Parathyroid adenoma (tissue), 2 donors: ENCODE results near the gene MRPS7.

Source experiments
- H2AFZ ChIP-seq: fragments of 300-600 bp; sonication (generic); one replicate; pipeline ENCODE4 v1.7.0; 2017; ENCODE audit warnings: antibody characterized with exemption, mild to moderate bottlenecking
- H3K27ac ChIP-seq: fragments of 300-600 bp; sonication (generic); one replicate; pipeline ENCODE4 v1.7.0; 2017
- H3K27me3 ChIP-seq: fragments of 300-600 bp; sonication (generic); one replicate; pipeline ENCODE4 v1.7.0; 2017; ENCODE audit warnings: low read length; ENCODE audit not compliant: control insufficient read depth, insufficient read depth
- H3K36me3 ChIP-seq: fragments of 300-600 bp; sonication (generic); one replicate; pipeline ENCODE4 v1.7.0; 2017; ENCODE audit warnings: low read length; ENCODE audit not compliant: control insufficient read depth, insufficient read depth
- H3K4me1 ChIP-seq: fragments of 300-600 bp; sonication (generic); one replicate; pipeline ENCODE4 v1.7.0; 2017; ENCODE audit warnings: control low read depth
- H3K4me2 ChIP-seq: fragments of 300-600 bp; sonication (generic); one replicate; pipeline ENCODE4 v1.7.0; 2017; ENCODE audit warnings: low read length
- H3K4me3 ChIP-seq: fragments of 300-600 bp; sonication (generic); one replicate; pipeline ENCODE4 v1.7.0; 2017; ENCODE audit warnings: low read depth, low read length
- H3K79me2 ChIP-seq: fragments of 300-600 bp; sonication (generic); one replicate; pipeline ENCODE4 v1.7.0; 2017; ENCODE audit warnings: control low read depth
- H3K9ac ChIP-seq: fragments of 300-600 bp; sonication (generic); one replicate; pipeline ENCODE4 v1.7.0; 2017; ENCODE audit warnings: mild to moderate bottlenecking
- H3K9me3 ChIP-seq: fragments of 300-600 bp; sonication (generic); one replicate; pipeline ENCODE4 v1.7.0; 2017; ENCODE audit warnings: low read length; ENCODE audit not compliant: control insufficient read depth
- TF ChIP-seq, protein P1 (sequence below): fragments of 300-600 bp; sonication (generic); IDR thresholded peaks from one replicate; pipeline ENCODE4 v1.7.0; 2017; ENCODE audit warnings: antibody characterized with exemption, mild to moderate bottlenecking
- donor health status: primary hyperparathyroidism.

Gene MRPS7

DNA sequence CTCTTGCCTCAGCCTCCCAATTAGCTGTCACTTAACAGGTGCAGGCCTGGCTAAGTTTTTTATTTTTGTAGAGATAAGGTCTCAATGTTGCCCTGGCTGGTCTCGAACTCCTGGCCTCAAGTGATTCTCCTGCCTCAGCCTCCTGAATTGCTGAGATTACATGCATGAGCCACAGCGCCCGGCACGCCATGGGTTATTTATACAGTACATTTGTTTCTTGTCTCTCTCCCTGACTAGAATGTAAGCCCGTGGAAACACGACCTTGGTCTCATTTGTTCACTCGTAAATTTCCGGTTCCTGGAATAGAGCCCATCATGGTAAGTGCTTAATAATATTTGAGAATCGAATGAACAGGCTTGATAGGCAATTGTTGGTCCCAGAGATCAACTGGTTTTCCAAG lies 25.5 kb downstream of the MRPS7 start:
- TF ChIP-seq, protein P1, sequence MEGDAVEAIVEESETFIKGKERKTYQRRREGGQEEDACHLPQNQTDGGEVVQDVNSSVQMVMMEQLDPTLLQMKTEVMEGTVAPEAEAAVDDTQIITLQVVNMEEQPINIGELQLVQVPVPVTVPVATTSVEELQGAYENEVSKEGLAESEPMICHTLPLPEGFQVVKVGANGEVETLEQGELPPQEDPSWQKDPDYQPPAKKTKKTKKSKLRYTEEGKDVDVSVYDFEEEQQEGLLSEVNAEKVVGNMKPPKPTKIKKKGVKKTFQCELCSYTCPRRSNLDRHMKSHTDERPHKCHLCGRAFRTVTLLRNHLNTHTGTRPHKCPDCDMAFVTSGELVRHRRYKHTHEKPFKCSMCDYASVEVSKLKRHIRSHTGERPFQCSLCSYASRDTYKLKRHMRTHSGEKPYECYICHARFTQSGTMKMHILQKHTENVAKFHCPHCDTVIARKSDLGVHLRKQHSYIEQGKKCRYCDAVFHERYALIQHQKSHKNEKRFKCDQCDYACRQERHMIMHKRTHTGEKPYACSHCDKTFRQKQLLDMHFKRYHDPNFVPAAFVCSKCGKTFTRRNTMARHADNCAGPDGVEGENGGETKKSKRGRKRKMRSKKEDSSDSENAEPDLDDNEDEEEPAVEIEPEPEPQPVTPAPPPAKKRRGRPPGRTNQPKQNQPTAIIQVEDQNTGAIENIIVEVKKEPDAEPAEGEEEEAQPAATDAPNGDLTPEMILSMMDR = no peak
- no peaks in the 10 kb centered on the region for H3K9me3 ChIP-seq
- H3K4me3 ChIP-seq = no peak overlapping the region
- H3K9ac ChIP-seq = no peak overlapping the region
- no peak overlapping the region for H3K27ac ChIP-seq
- no peak overlapping the region for H2AFZ ChIP-seq
- peaks cover 3% of the 10 kb centered on the region for H3K79me2 ChIP-seq
- H3K36me3 ChIP-seq = no peaks in the 10 kb centered on the region
- no peaks in the 10 kb centered on the region for H3K27me3 ChIP-seq
- H3K4me2 ChIP-seq = no peak overlapping the region
- no peaks in the 10 kb centered on the region for H3K4me1 ChIP-seq

DNA sequence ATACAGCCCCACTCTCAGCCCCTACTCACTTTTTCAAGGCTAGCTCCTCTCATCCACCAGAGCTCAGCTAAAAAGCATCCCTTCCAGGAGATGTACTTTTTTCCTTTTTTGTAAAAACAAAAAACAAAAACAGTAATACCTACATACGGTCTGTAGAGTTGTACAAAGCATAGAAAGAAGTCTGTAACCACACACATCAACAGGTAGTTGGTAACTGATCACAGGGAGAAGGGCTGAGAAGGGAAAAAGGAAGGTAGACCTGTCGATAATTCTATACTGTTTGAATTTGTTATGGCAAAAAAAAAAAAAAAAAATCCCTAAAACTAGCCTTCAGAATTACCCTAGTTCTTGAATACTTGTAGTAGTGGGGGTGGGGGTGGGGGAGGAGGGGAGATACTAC lies 26.7 kb downstream of the MRPS7 start:
- H3K9me3 ChIP-seq = no peaks in the 10 kb centered on the region
- peak overlapping the region; percentile 83 for H3K27ac ChIP-seq
- no peaks in the 10 kb centered on the region for H3K36me3 ChIP-seq
- peaks cover 3% of the 10 kb centered on the region for H3K79me2 ChIP-seq
- no peaks in the 10 kb centered on the region for H3K4me1 ChIP-seq
- H2AFZ ChIP-seq = peak overlapping the region; percentile 96
- H3K4me3 ChIP-seq = peak overlapping the region; percentile 65
- peak overlapping the region; percentile 75 for H3K4me2 ChIP-seq
- H3K27me3 ChIP-seq = no peaks in the 10 kb centered on the region
- H3K9ac ChIP-seq = no peak overlapping the region
- TF ChIP-seq, protein P1 = no peak

DNA sequence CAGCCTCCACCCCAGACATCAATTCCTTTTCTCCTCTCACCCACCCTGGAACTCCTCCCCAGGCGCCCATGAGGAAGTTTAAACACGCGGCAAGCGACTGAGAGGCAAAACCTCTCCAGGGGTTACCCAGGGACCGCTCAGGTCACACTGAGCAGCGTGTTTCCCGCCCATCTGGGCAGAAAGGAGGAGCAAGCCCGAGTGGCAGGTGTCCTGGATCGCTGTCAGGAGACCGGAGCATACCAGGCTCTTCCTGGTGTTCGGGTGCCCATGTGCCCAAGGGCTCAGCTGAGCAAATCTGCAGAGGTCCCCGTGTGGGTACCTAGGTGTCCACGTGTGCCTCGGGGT lies 27.1 kb downstream of the MRPS7 start:
- Histone ChIP-seq H3K9ac (no peak overlapping the region), H3K4me2 (peak overlapping the region; percentile 75), H3K4me1 (no peaks in the 10 kb centered on the region), H3K4me3 (peak overlapping the region; percentile 65), H3K79me2 (peaks cover 3% of the 10 kb centered on the region), H3K9me3 (no peaks in the 10 kb centered on the region), H3K27me3 (no peaks in the 10 kb centered on the region), H3K36me3 (no peaks in the 10 kb centered on the region), H2AFZ (peak overlapping the region; percentile 96), H3K27ac (peak overlapping the region; percentile 83)
- TF ChIP-seq, protein P1 = no peak

DNA sequence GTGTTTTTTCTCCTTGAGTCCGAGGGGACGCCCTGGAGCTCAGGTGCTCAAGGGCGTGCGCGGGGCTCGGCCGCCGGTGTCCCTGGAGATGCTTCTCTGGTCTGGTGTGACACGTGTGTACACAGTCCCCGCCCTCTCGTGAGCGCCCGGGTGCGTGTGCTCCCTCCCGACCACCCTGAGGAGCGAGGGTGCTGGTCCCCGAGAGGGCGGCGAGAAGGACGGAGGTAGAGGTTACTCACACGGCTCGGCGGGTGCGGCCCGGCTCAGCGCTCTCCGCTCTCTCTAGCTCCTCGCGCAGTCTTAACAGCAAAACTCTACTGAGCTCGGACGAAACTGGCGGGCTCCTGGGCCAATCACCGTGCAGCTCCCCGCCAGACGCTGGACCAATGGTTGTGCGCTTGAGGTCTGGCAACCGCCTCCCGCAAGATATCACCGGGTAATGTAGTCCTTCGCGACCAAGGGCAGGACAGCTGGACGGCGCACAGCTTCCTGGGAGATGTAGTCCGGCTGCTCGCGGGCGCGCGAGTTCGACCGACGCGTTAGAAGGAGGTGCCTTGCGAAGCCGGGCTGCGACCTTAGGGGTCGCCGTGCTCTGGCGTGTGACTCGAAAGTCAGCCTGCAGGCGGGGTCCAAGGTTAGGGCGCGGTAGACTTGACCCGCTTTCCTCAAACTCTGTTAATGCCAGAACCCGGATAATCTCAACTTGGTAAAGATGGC lies 27.6 kb downstream of the MRPS7 start, which contains the start of gene SLC25A19:
Gene SLC25A19 (minus strand): TSS at position 319 of the 717 bp plus-strand sequence. CDS start 2,669 bp downstream, outside the sequence.
- Histone ChIP-seq H3K79me2 (peaks cover 3% of the 10 kb centered on the region), H3K4me2 (peak within 1 kb of the TSS; percentile 75), H3K36me3 (no peaks in the 10 kb centered on the region), H2AFZ (peak within 1 kb of the TSS; percentile 96), H3K9me3 (no peaks in the 10 kb centered on the region), H3K27me3 (no peaks in the 10 kb centered on the region), H3K27ac (peak within 1 kb of the TSS; percentile 83), H3K9ac (no peak within 1 kb of the TSS), H3K4me1 (no peaks in the 10 kb centered on the region), H3K4me3 (peak within 1 kb of the TSS; percentile 65)
- TF ChIP-seq, protein P1 = no peak
